Ishikawa (cell line): ENCODE data around the gene TSPEAR.

Source experiments
- CEBPB ChIP-seq: IDR thresholded peaks from 2 replicates; pipeline ENCODE4 v1.6.1; 2012
- CREB1 ChIP-seq: IDR thresholded peaks from 2 replicates; pipeline ENCODE4 v1.6.1; 2012; ENCODE audit warnings: low read depth
- EGR1 ChIP-seq: IDR thresholded peaks from 2 replicates; pipeline ENCODE4 v1.6.1; 2012
- EP300 ChIP-seq: IDR thresholded peaks from 2 replicates; pipeline ENCODE4 v1.6.1; 2012; ENCODE audit warnings: borderline replicate concordance
- FOXM1 ChIP-seq: IDR thresholded peaks from 2 replicates; pipeline ENCODE4 v1.6.1; 2012; ENCODE audit warnings: low read depth, borderline replicate concordance
- MAX ChIP-seq: IDR thresholded peaks from 2 replicates; pipeline ENCODE4 v1.6.1; 2012
- NFIC ChIP-seq: IDR thresholded peaks from 2 replicates; pipeline ENCODE4 v1.6.1; 2012
- RAD21 ChIP-seq: IDR thresholded peaks from 2 replicates; pipeline ENCODE4 v1.6.1; 2012; ENCODE audit warnings: low read depth
- REST ChIP-seq: IDR thresholded peaks from 2 replicates; pipeline ENCODE4 v1.6.1; 2012; ENCODE audit warnings: low read depth, mild to moderate bottlenecking
- TAF1 ChIP-seq: IDR thresholded peaks from 2 replicates; pipeline ENCODE4 v1.6.1; 2012; ENCODE audit warnings: low read depth, mild to moderate bottlenecking
- TCF12 ChIP-seq: IDR thresholded peaks from 2 replicates; pipeline ENCODE4 v1.6.1; 2012; ENCODE audit warnings: low read depth
- TEAD4 ChIP-seq: IDR thresholded peaks from 2 replicates; pipeline ENCODE4 v1.6.1; 2012
- USF1 ChIP-seq: IDR thresholded peaks from 2 replicates; pipeline ENCODE4 v1.6.1; 2012
- YY1 ChIP-seq: IDR thresholded peaks from 2 replicates; pipeline ENCODE4 v1.6.1; 2012; ENCODE audit warnings: low read depth
- ZBTB7A ChIP-seq: IDR thresholded peaks from 2 replicates; pipeline ENCODE4 v1.6.1; 2012; ENCODE audit warnings: low read depth

Gene TSPEAR

GRCh38 chr21:44467859-44468195, 243.5 kb downstream of the TSPEAR start:
- TF ChIP-seq EP300 (no peak), CREB1 (no peak), TCF12 (no peak), TAF1 (no peak), REST (no peak), FOXM1 (no peak), CEBPB (no peak), RAD21 (no peak), ZBTB7A (no peak), EGR1 (no peak), MAX (no peak), USF1 (no peak), YY1 (no peak), NFIC (no peak), TEAD4 (no peak)

GRCh38 chr21:44466996-44467858, 244.1 kb downstream of the TSPEAR start:
- TF ChIP-seq RAD21 (no peak), EP300 (no peak), TEAD4 (no peak), TAF1 (no peak), CREB1 (no peak), REST (no peak), CEBPB (no peak), FOXM1 (no peak), YY1 (no peak)

- TF ChIP-seq EP300 (no peak), EGR1 (no peak), TCF12 (no peak), USF1 (no peak), RAD21 (no peak)
Measured at GRCh38 chr21:44466351-44466954, 244.9 kb downstream of the TSPEAR start.

- no peak for TF ChIP-seq FOXM1
- no peak for TF ChIP-seq TAF1
- TF ChIP-seq TCF12: no peak
- TF ChIP-seq CREB1: no peak
- TF ChIP-seq CEBPB: no peak
- TF ChIP-seq USF1: no peak
- no peak for TF ChIP-seq ZBTB7A
- TF ChIP-seq YY1: no peak
- no peak for TF ChIP-seq TEAD4
- no peak for TF ChIP-seq RAD21
- TF ChIP-seq MAX: no peak
- no peak for TF ChIP-seq REST
- no peak for TF ChIP-seq NFIC
- no peak for TF ChIP-seq EP300
- no peak for TF ChIP-seq EGR1
Measured at GRCh38 chr21:44464351-44464750, 247.0 kb downstream of the TSPEAR start.
